Activated T-cell treated with anti-CD3 and anti-CD28 coated beads, Interleukin-2, amount 50 U/mL, for 72 hours (primary cell): Measurements from ENCODE around the gene NMT1. TPM values are rescaled to one million over a fixed set of nuclear protein-coding genes. Genes with fewer than 3 reads are reported as not detected.
A peak's percentile ranks its signal among the peaks of the same experiment; 100 is the strongest.

Experiments
- ATAC-seq, 2 donors: fragments of 150-1000 bp; cut with Tn5 transposase; replicated peaks in 1 of 2; 2 replicates each; pipeline ENCODE4 v1.10.0; 2021; ENCODE audit warnings: moderate library complexity in 2 of 2, mild to moderate bottlenecking in 1 of 2
- DNase-seq, 2 donors: peaks; one replicate each; pipeline ENCODE4 v3.0.0; 2021 to 2022; ENCODE audit warnings: mixed read lengths in 1 of 2
- H3K27ac Mint-ChIP-seq: one replicate; pipeline ENCODE4 v1.8.0; 2022; ENCODE audit warnings: mild to moderate bottlenecking, moderate library complexity, mixed read lengths
- H3K27me3 Mint-ChIP-seq: one replicate; pipeline ENCODE4 v1.8.0; 2022; ENCODE audit warnings: low read depth, mixed read lengths
- H3K36me3 Mint-ChIP-seq, 2 donors: one replicate each; pipeline ENCODE4 v1.8.0; 2022; ENCODE audit warnings: mixed read lengths in 2 of 2, mild to moderate bottlenecking in 1 of 2; ENCODE audit not compliant: insufficient read depth in 2 of 2
- H3K4me1 Mint-ChIP-seq: one replicate; pipeline ENCODE4 v1.8.0; 2022; ENCODE audit warnings: low read depth, mixed read lengths
- H3K4me3 Mint-ChIP-seq, 2 donors: one replicate each; pipeline ENCODE4 v1.8.0; 2022; ENCODE audit warnings: mild to moderate bottlenecking in 2 of 2, mixed read lengths in 2 of 2, moderate library complexity in 2 of 2
- H3K9me3 Mint-ChIP-seq, 2 donors: one replicate each; pipeline ENCODE4 v1.8.0; 2022; ENCODE audit warnings: mixed read lengths in 2 of 2
- total RNA-seq, 2 donors: library from RNA; stranded (reverse); gene quantifications; one replicate each; pipeline ENCODE4 v1.2.3, GENCODE V29; 2022

The NMT1 gene
- total RNA-seq, 2 donors from 2014 or later = 130 to 145 TPM

DNA sequence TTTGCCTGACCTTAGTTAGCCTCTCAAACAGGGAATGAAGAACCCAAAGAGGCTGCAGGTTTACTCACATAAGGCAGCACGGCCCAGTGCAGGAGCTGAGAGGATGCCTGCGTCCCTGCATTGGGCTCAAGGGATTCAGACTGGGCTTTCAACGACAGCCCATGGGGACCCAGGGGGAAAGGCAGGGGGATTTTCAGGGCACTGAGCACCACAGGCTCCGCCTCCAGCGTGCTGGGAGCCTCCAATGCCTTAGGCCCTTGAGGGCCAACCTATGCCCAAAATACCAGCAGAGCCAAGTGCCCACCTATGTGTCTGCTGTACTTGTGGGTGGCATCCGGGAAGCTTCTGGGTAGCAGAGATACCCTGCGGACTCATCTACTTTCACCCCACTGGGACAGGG is 32.0 kb upstream of the NMT1 start:
- ATAC-seq = no peak
- H3K36me3 Mint-ChIP-seq = peaks cover 5 to 11% of the 10 kb centered on the region in 2 donors

GRCh38 chr17:45029758-45030423 is 31.2 kb upstream of the NMT1 start:
- ATAC-seq = peak in 1 of 2 donors; percentile 34

More for the DNA sequence above, 32.0 kb upstream of the NMT1 start:
- Mint-ChIP-seq H3K4me3 (no peak overlapping the region), H3K27me3 (no peaks in the 10 kb centered on the region), H3K4me1 (peaks cover 8% of the 10 kb centered on the region), H3K9me3 (no peaks in the 10 kb centered on the region), H3K27ac (no peak overlapping the region)
- no peak for DNase-seq

DNA sequence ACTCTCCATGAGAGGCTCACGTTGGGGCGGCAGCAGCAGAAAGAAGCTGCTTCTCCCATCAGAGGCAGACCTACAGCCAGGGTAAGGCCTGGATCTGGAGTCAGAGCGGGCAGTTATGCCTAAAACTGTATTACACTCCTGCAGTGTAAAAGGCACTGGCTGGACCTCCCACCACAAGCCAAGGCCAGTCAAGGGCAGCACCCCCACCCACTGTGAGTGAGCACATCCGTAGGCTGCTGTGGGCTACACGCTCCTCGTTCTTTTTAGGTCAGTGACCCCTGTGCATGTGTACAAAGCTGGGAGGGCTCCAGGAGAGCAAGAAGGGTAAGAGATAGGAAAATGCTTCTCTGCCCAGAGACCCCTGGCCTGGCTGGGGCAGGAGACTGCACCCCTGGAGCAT is 30.4 kb upstream of the NMT1 start:
- Mint-ChIP-seq H3K4me1 (peaks cover 8% of the 10 kb centered on the region), H3K27me3 (no peaks in the 10 kb centered on the region), H3K36me3 (peaks cover 5 to 16% of the 10 kb centered on the region in 2 donors), H3K4me3 (no peak overlapping the region), H3K27ac (no peak overlapping the region), H3K9me3 (no peaks in the 10 kb centered on the region)
- ATAC-seq (no peak), DNase-seq (no peak)

More at GRCh38 chr17:45029758-45030423, 31.2 kb upstream of the NMT1 start:
- H3K4me1 Mint-ChIP-seq = peaks cover 8% of the 10 kb centered on the region
- H3K27me3 Mint-ChIP-seq = no peaks in the 10 kb centered on the region
- H3K9me3 Mint-ChIP-seq = no peaks in the 10 kb centered on the region
- peaks cover 5 to 15% of the 10 kb centered on the region in 2 donors for H3K36me3 Mint-ChIP-seq
- no peak for DNase-seq
- H3K27ac Mint-ChIP-seq = no peak overlapping the region
- peak overlapping the region in 1 of 2 donors; percentile 22 for H3K4me3 Mint-ChIP-seq

GRCh38 chr17:45031231-45032173 is 29.6 kb upstream of the NMT1 start:
- Mint-ChIP-seq H3K4me3 (no peak overlapping the region), H3K9me3 (no peaks in the 10 kb centered on the region), H3K27me3 (no peaks in the 10 kb centered on the region), H3K4me1 (peaks cover 8% of the 10 kb centered on the region), H3K27ac (no peak overlapping the region), H3K36me3 (peaks cover 5 to 16% of the 10 kb centered on the region in 2 donors)
- ATAC-seq (peak; percentile 69 to 72), DNase-seq (no peak)

GRCh38 chr17:45032174-45032541 is 29.0 kb upstream of the NMT1 start:
- no peak overlapping the region for H3K27ac Mint-ChIP-seq
- no peaks in the 10 kb centered on the region for H3K27me3 Mint-ChIP-seq
- no peak for DNase-seq
- no peaks in the 10 kb centered on the region for H3K9me3 Mint-ChIP-seq
- peaks cover 5 to 16% of the 10 kb centered on the region in 2 donors for H3K36me3 Mint-ChIP-seq
- H3K4me3 Mint-ChIP-seq = no peak overlapping the region
- ATAC-seq = no peak
- H3K4me1 Mint-ChIP-seq = peaks cover 8% of the 10 kb centered on the region

DNA sequence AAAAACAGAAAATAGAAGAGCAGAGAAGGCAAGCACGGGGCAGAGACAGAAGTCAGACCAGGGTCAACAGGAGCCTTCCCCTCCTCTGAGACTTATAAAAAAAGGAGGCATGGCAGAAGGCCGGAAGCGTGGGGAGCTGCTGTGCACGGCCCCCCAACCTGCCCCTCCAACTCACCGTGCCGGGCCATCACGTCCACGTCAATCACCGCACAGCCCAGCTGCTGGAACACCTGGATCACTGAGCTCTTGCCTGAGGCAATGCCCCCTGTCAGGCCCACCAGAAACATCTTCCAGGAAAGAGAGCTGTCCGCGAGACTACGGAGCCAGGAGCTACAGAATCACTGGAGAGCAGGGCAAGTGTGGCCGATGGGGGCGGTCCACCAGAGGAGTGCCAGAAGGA is 26.5 kb upstream of the NMT1 start:
- Mint-ChIP-seq H3K27me3 (no peaks in the 10 kb centered on the region), H3K4me3 (no peak overlapping the region), H3K4me1 (peaks cover 13% of the 10 kb centered on the region), H3K9me3 (no peaks in the 10 kb centered on the region), H3K27ac (no peak overlapping the region), H3K36me3 (peaks cover 5 to 15% of the 10 kb centered on the region in 2 donors)
- ATAC-seq (no peak), DNase-seq (no peak)

DNA sequence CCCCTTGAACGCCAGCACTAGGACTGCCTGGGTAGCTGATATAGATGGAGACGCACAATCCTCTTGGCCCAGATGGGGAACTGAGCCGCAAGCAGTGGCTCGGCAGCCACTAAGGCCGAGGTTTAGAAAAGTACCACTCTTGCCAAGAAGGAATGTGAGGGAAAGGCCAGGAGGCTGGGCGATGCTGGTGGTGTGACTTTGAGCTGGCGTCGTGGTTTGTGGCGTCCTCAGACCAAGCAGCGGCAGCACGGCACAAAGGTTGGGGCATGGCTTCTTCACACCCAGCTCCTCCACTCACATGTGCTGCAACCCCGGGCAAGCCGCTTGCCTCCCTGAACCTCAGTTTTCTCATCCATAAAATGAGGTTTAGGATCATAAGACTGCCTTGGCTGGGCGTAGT is 25.3 kb upstream of the NMT1 start:
- Mint-ChIP-seq H3K27ac (no peak overlapping the region), H3K9me3 (no peaks in the 10 kb centered on the region), H3K27me3 (no peaks in the 10 kb centered on the region), H3K36me3 (peaks cover 2 to 8% of the 10 kb centered on the region in 2 donors), H3K4me3 (no peak overlapping the region), H3K4me1 (peaks cover 5% of the 10 kb centered on the region)
- ATAC-seq = no peak
- no peak for DNase-seq

GRCh38 chr17:45036691-45037090 is 24.4 kb upstream of the NMT1 start:
- Mint-ChIP-seq H3K27me3 (no peaks in the 10 kb centered on the region), H3K27ac (no peak overlapping the region), H3K4me3 (no peak overlapping the region), H3K36me3 (peaks cover 2 to 8% of the 10 kb centered on the region in 2 donors), H3K9me3 (no peaks in the 10 kb centered on the region), H3K4me1 (peaks cover 5% of the 10 kb centered on the region)
- DNase-seq (no peak), ATAC-seq (no peak)

- peaks cover 27% of the 10 kb centered on the region for H3K4me1 Mint-ChIP-seq
- no peaks in the 10 kb centered on the region for H3K9me3 Mint-ChIP-seq
- no peak overlapping the region for H3K4me3 Mint-ChIP-seq
- DNase-seq = no peak
- peaks cover 2 to 5% of the 10 kb centered on the region in 2 donors for H3K36me3 Mint-ChIP-seq
- ATAC-seq = no peak
- no peak overlapping the region for H3K27ac Mint-ChIP-seq
- no peaks in the 10 kb centered on the region for H3K27me3 Mint-ChIP-seq
Measured at GRCh38 chr17:45038728-45039634, 22.1 kb upstream of the NMT1 start.

- ATAC-seq = no peak
- peaks cover 31% of the 10 kb centered on the region for H3K4me1 Mint-ChIP-seq
Measured at GRCh38 chr17:45040459-45040858, 20.7 kb upstream of the NMT1 start.

DNA sequence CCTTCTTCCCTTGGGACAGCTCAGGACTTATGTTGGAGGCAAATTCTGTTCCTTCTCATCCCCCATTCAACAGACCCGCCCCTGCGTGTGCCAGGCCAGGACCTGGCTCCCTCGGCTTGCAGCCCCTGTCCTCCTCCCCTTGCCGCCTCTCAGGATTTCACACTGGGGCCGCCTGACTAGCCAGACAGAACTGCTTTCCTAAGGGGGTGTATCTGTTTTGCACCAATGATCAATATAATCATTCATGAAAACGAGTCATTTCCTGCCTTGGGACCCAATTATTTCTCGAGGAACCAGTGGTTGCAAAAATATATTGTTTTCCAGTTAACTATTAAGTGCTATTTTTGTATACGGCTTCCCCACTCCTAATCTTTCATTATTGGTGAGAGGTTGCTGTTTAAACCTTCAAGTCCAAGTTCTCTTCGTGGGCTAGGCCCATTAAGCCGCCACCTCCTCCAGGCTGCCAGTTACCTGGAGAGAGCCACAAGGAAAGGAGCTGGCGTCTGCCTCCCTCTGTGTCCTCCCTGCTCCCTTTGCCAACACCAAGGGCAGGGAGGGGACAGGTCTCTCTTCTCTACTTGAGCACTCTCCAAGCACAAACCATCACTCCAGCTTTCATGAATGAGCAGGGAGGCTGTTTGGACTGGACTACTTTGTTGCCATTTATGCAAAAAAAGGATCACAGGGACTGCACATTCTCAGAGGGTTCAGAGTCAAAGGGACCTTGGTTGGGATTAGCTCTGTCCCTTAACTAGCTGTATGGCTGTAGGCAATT is 18.6 kb upstream of the NMT1 start:
- no peak overlapping the region for H3K4me3 Mint-ChIP-seq
- peaks cover 2 to 4% of the 10 kb centered on the region in 2 donors for H3K36me3 Mint-ChIP-seq
- H3K27me3 Mint-ChIP-seq = no peaks in the 10 kb centered on the region
- H3K9me3 Mint-ChIP-seq = no peaks in the 10 kb centered on the region
- peak overlapping the region; percentile 54 for H3K27ac Mint-ChIP-seq
- DNase-seq = no peak
- no peak for ATAC-seq
- H3K4me1 Mint-ChIP-seq = peaks cover 47% of the 10 kb centered on the region

More at GRCh38 chr17:45040459-45040858, 20.7 kb upstream of the NMT1 start:
- no peak for DNase-seq
- Mint-ChIP-seq H3K36me3 (peaks cover 0 to 4% of the 10 kb centered on the region in 2 donors), H3K9me3 (no peaks in the 10 kb centered on the region), H3K27ac (no peak overlapping the region), H3K4me3 (no peak overlapping the region), H3K27me3 (no peaks in the 10 kb centered on the region)
